ENCODE measurements around the gene MLLT1. TPM values are rescaled to one million over a fixed set of nuclear protein-coding genes. Genes with fewer than 3 reads are reported as not detected.
A peak's percentile ranks its signal among the peaks of the same experiment; 100 is the strongest.

The MLLT1 gene
- total RNA-seq, 4 donors from 2014 or later = 16.0 to 29.0 (median 22.7) TPM

DNA sequence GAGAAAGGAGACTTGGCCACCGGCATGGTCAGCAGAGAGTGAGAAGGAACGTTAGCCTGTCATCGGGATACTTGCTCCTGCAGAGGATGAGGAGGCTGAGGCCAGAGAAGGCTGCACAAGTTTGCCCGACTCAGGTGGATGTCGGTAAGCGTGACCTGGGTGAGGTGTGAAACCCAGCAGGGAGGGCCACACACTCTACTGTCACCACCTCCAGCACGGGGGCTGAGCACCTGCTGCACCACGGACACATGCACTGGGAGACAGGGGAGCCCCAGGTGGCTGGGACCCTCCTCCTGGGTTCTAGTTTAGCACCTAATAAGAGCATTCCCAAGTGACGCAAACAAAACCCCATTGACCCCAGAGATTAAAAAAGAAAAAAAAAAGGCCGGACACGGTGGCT is 17.3 kb downstream of the MLLT1 start:
- Histone ChIP-seq H3K36me3 (peaks cover 55% of the 10 kb centered on the region), H3K4me3 (no peak overlapping the region), H3K27me3 (no peaks in the 10 kb centered on the region), H3K27ac (no peak overlapping the region), H3K4me1 (peaks cover 4% of the 10 kb centered on the region), H3K9me3 (no peaks in the 10 kb centered on the region)
- DNase-seq (ENCODE audit: low spot score in 2 of 2) = no peak
- no peak for TF ChIP-seq POLR2AphosphoS5 (IDR thresholded peaks at IDR 0.05)
- TF ChIP-seq, protein P1, sequence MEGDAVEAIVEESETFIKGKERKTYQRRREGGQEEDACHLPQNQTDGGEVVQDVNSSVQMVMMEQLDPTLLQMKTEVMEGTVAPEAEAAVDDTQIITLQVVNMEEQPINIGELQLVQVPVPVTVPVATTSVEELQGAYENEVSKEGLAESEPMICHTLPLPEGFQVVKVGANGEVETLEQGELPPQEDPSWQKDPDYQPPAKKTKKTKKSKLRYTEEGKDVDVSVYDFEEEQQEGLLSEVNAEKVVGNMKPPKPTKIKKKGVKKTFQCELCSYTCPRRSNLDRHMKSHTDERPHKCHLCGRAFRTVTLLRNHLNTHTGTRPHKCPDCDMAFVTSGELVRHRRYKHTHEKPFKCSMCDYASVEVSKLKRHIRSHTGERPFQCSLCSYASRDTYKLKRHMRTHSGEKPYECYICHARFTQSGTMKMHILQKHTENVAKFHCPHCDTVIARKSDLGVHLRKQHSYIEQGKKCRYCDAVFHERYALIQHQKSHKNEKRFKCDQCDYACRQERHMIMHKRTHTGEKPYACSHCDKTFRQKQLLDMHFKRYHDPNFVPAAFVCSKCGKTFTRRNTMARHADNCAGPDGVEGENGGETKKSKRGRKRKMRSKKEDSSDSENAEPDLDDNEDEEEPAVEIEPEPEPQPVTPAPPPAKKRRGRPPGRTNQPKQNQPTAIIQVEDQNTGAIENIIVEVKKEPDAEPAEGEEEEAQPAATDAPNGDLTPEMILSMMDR (IDR thresholded peaks at IDR 0.05) = no peak
- TF ChIP-seq POLR2A (IDR thresholded peaks at IDR 0.05) = no peak
- no peak for TF ChIP-seq EP300 (IDR thresholded peaks at IDR 0.05)
- 92% methylated on average over 11 of the region's 11 CpGs for WGBS

- H3K9me3 ChIP-seq = no peaks in the 10 kb centered on the region
Observed at GRCh38 chr19:6261883-6262282, 17.9 kb downstream of the MLLT1 start.

DNA sequence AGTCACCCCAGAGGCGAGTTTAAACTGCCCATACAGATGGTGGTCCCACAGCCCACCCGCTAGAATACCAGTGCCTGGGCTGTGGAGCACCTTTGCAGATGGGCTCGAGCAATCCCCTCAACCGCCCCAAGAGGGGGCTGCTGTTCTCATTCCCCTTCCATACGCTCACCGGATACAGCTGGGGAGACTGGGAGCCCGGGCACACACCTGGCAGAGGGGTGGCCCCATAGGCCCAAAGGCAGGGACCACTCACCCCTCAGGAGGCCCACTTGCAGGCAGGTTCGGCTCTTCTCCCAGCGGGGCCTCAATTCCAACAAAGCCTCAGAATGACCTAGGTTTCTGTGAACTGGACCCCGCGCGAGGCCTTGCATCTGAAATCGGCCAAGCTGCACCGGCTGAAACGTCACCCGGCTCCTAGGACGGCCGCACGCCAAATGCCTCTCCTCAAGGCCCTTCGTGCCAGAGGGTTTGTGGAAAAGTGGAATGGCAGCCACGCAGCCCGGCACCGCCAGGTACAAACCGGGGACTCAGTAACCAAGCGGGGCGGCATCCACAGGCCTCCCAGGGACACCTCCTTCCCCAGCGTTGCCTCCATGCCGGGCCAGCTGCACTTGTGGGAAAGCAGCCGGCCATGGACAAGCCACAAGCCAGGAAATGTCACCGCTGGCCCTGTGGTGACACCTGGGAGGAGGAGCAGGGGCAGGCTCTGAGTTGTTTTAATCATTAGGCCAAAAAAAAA is 18.7 kb downstream of the MLLT1 start:
- Histone ChIP-seq H3K4me1 (peaks cover 4% of the 10 kb centered on the region), H3K27ac (no peak overlapping the region), H3K36me3 (peaks cover 46% of the 10 kb centered on the region)

More at GRCh38 chr19:6261883-6262282, 17.9 kb downstream of the MLLT1 start:
- Histone ChIP-seq H3K27ac (no peak overlapping the region), H3K4me3 (no peak overlapping the region), H3K4me1 (peaks cover 4% of the 10 kb centered on the region), H3K36me3 (peaks cover 49% of the 10 kb centered on the region), H3K27me3 (no peaks in the 10 kb centered on the region)
- TF ChIP-seq POLR2AphosphoS5 (IDR thresholded peaks at IDR 0.05) (no peak), POLR2A (IDR thresholded peaks at IDR 0.05) (no peak)
- DNase-seq (ENCODE audit: low spot score in 2 of 2) = no peak
- 95% methylated on average over 8 of the region's 15 CpGs for WGBS

GRCh38 chr19:6260376-6260775 is 19.4 kb downstream of the MLLT1 start:
- no peaks in the 10 kb centered on the region for H3K9me3 ChIP-seq
- H3K27ac ChIP-seq = no peak overlapping the region
- no peaks in the 10 kb centered on the region for H3K27me3 ChIP-seq
- no peak overlapping the region for H3K4me3 ChIP-seq
- TF ChIP-seq POLR2A (IDR thresholded peaks at IDR 0.05) = no peak
- no peak for TF ChIP-seq POLR2AphosphoS5 (IDR thresholded peaks at IDR 0.05)
- peaks cover 4% of the 10 kb centered on the region for H3K4me1 ChIP-seq
- 91% methylated on average over 9 of the region's 9 CpGs for WGBS
- no peak for DNase-seq (ENCODE audit: low spot score in 2 of 2)
- H3K36me3 ChIP-seq = peaks cover 46% of the 10 kb centered on the region

More for the DNA sequence above, 18.7 kb downstream of the MLLT1 start:
- DNase-seq (ENCODE audit: low spot score in 2 of 2) = no peak
- Histone ChIP-seq H3K27me3 (no peaks in the 10 kb centered on the region), H3K4me3 (no peak overlapping the region), H3K9me3 (no peaks in the 10 kb centered on the region)
- no peak for TF ChIP-seq POLR2A (IDR thresholded peaks at IDR 0.05)
- TF ChIP-seq, protein P1 (IDR thresholded peaks at IDR 0.05) = peak; percentile 22 to 54
- no peak for TF ChIP-seq POLR2AphosphoS5 (IDR thresholded peaks at IDR 0.05)
- 94% methylated on average over 6 of the region's 30 CpGs for WGBS

- Histone ChIP-seq H3K9me3 (no peaks in the 10 kb centered on the region), H3K27me3 (no peaks in the 10 kb centered on the region), H3K36me3 (peaks cover 47% of the 10 kb centered on the region), H3K27ac (no peak overlapping the region), H3K4me1 (peaks cover 4% of the 10 kb centered on the region), H3K4me3 (no peak overlapping the region)
- TF ChIP-seq, protein P1 (IDR thresholded peaks at IDR 0.05) = no peak
- TF ChIP-seq EP300 (IDR thresholded peaks at IDR 0.05) = no peak
- TF ChIP-seq POLR2A (IDR thresholded peaks at IDR 0.05) = no peak
- no peak for TF ChIP-seq POLR2AphosphoS5 (IDR thresholded peaks at IDR 0.05)
- WGBS = 50% methylated on average over 9 of the region's 12 CpGs
- DNase-seq (ENCODE audit: low spot score in 2 of 2) = no peak
Observed at GRCh38 chr19:6259312-6259861, 20.4 kb downstream of the MLLT1 start.

DNA sequence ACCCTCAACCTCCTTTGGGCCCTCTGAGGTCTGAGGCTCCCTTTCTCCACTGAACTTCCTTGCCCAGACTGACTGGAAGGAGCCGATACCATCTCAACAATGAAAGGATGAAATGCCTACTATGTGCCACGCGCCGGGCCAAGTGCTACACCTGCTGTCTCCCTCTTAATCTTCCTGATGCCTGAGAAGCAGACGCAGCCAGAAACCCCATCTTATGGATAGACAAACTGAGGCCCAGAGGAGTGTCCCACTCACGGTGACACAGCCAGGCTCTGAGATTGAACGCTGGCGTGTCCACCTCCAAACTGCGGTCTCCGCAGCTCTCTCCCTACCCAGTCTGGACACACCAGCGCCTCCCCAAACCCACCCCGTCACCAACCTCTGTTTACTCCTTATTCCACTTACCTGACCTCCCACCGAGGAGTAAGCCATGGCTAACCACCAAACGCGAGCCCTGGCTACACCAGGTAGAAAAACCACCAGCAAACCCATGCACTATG is 20.9 kb downstream of the MLLT1 start:
- no peaks in the 10 kb centered on the region for H3K9me3 ChIP-seq
- 95% methylated on average over 14 of the region's 15 CpGs for WGBS
- no peaks in the 10 kb centered on the region for H3K27me3 ChIP-seq
- H3K36me3 ChIP-seq = peaks cover 52% of the 10 kb centered on the region
- no peak for DNase-seq (ENCODE audit: low spot score in 2 of 2)
- H3K4me3 ChIP-seq = no peak overlapping the region
- TF ChIP-seq EP300 (IDR thresholded peaks at IDR 0.05) = no peak
- no peak for TF ChIP-seq POLR2A (IDR thresholded peaks at IDR 0.05)
- no peak for TF ChIP-seq POLR2AphosphoS5 (IDR thresholded peaks at IDR 0.05)
- TF ChIP-seq, protein P1 (IDR thresholded peaks at IDR 0.05) = no peak
- H3K27ac ChIP-seq = no peak overlapping the region
- H3K4me1 ChIP-seq = peaks cover 4% of the 10 kb centered on the region

All from suprapubic skin (tissue), 4 donors.